DOHH2 (cell line): Measurements from ENCODE around the gene IGFBP2.

ENCODE experiments used
- CTCF ChIP-seq: fragments of 200-600 bp; sonication (generic); IDR thresholded peaks from one replicate; pipeline ENCODE4 v1.5.1; 2014; ENCODE audit warnings: antibody characterized with exemption, mild to moderate bottlenecking, low read depth, low read length; ENCODE audit not compliant: poor library complexity, severe bottlenecking
- EZH2phosphoT487 ChIP-seq: fragments of 200-600 bp; sonication (generic); IDR thresholded peaks from 2 replicates; pipeline ENCODE4 v1.6.1; 2017; ENCODE audit warnings: borderline replicate concordance, mild to moderate bottlenecking, antibody characterized with exemption, low read length, moderate library complexity, mixed read lengths

- TF ChIP-seq CTCF (no peak), EZH2phosphoT487 (no peak)
Observed at GRCh38 chr2:216677439-216678097, 44.3 kb downstream of the IGFBP2 start.
